Stimulated activated CD4-positive, alpha-beta T cell treated with anti-CD3 and anti-CD28 coated beads, Interleukin-15, amount 100 ng/mL, for 1 hour (primary cell): Measurements from ENCODE around the gene PPP2R2C.

Source experiments
- DNase-seq, 2 donors: peaks; one replicate each; pipeline ENCODE4 v3.0.0-alpha.2; 2020; ENCODE audit warnings: low read depth in 1 of 2, low spot score in 1 of 2

Gene PPP2R2C

GRCh38 chr4:6292376-6293096 is 179.9 kb downstream of the PPP2R2C start:
- no peak for DNase-seq

GRCh38 chr4:6291784-6292297 is 180.6 kb downstream of the PPP2R2C start:
- no peak for DNase-seq

GRCh38 chr4:6290769-6291547 is 181.5 kb downstream of the PPP2R2C start:
- DNase-seq, result no peak

GRCh38 chr4:6290256-6290655 is 182.2 kb downstream of the PPP2R2C start:
- DNase-seq, result no peak

GRCh38 chr4:6288871-6289270 is 183.5 kb downstream of the PPP2R2C start:
- no peak for DNase-seq

- DNase-seq, result no peak
Observed at GRCh38 chr4:6288342-6288741, 184.1 kb downstream of the PPP2R2C start.

- DNase-seq, result no peak
Observed at GRCh38 chr4:6287017-6287788, 185.2 kb downstream of the PPP2R2C start.

- DNase-seq, result no peak
Observed at GRCh38 chr4:6283282-6283681, 189.1 kb downstream of the PPP2R2C start.

GRCh38 chr4:6282314-6282771 is 190.1 kb downstream of the PPP2R2C start:
- no peak for DNase-seq

GRCh38 chr4:6281436-6282313 is 190.7 kb downstream of the PPP2R2C start:
- no peak for DNase-seq

- no peak for DNase-seq
Observed at GRCh38 chr4:6280365-6280996, 191.9 kb downstream of the PPP2R2C start.

- no peak for DNase-seq
Observed at GRCh38 chr4:6279582-6280289, 192.7 kb downstream of the PPP2R2C start.

- DNase-seq, result no peak
Observed at GRCh38 chr4:6278801-6279197, 193.6 kb downstream of the PPP2R2C start.

- no peak for DNase-seq
Observed at GRCh38 chr4:6277935-6278800, 194.2 kb downstream of the PPP2R2C start.

GRCh38 chr4:6277139-6277802 is 195.1 kb downstream of the PPP2R2C start:
- DNase-seq, result no peak

GRCh38 chr4:6275898-6276806 is 196.3 kb downstream of the PPP2R2C start:
- no peak for DNase-seq

- DNase-seq, result no peak
Observed at GRCh38 chr4:6275351-6275750, 197.1 kb downstream of the PPP2R2C start.
